Measurements from ENCODE around the gene ENPP4. TPM values are rescaled to one million over a fixed set of nuclear protein-coding genes. Genes with fewer than 3 reads are reported as not detected.

Gene ENPP4
- total RNA-seq, 1 donor from 2014 or later: 13.6 TPM

- Mint-ChIP-seq H3K9me3 (peaks cover 22% of the 10 kb centered on the region), H3K27me3 (peaks cover 4% of the 10 kb centered on the region), H3K4me1 (peaks cover 4% of the 10 kb centered on the region), H3K36me3 (ENCODE audit: low read depth) (peaks cover 10% of the 10 kb centered on the region), H3K27ac (no peak overlapping the region), H3K4me3 (no peak overlapping the region)
- TF ChIP-seq CTCF (IDR thresholded peaks at IDR 0.05): no peak
- POLR2A ChIA-PET: no interaction called here
- CTCF ChIA-PET: no interaction called here
- ATAC-seq (ENCODE audit: low read depth) (no peak), DNase-seq (no peak)
- intact Hi-C loops (cut with micrococcal nuclease): no loop called here
Observed at GRCh38 chr6:46095251-46095650, 34.5 kb upstream of the ENPP4 start.

GRCh38 chr6:46097366-46097765 lies 32.4 kb upstream of the ENPP4 start:
- Mint-ChIP-seq H3K4me1 (no peaks in the 10 kb centered on the region), H3K4me3 (no peak overlapping the region), H3K27ac (no peak overlapping the region), H3K9me3 (peaks cover 22% of the 10 kb centered on the region), H3K36me3 (ENCODE audit: low read depth) (peaks cover 10% of the 10 kb centered on the region), H3K27me3 (no peaks in the 10 kb centered on the region)
- no peak for TF ChIP-seq CTCF (IDR thresholded peaks at IDR 0.05)
- no peak for DNase-seq
- ChIA-PET POLR2A (no interaction called here), CTCF (interaction anchor here (1.3 kb wide), 1 partner anchor 313 kb away, joined by 3 read pairs; no protein-coding TSS in a partner anchor)
- intact Hi-C loops (cut with micrococcal nuclease): no loop called here
- ATAC-seq (ENCODE audit: low read depth): no peak

- Mint-ChIP-seq H3K9me3 (peaks cover 18% of the 10 kb centered on the region), H3K4me3 (no peak overlapping the region), H3K4me1 (peaks cover 1% of the 10 kb centered on the region), H3K27me3 (no peaks in the 10 kb centered on the region), H3K36me3 (ENCODE audit: low read depth) (peaks cover 10% of the 10 kb centered on the region), H3K27ac (no peak overlapping the region)
- intact Hi-C loops (cut with micrococcal nuclease): no loop called here
- DNase-seq (no peak), ATAC-seq (ENCODE audit: low read depth) (no peak)
- ChIA-PET POLR2A (interaction anchor here (0.6 kb wide), 1 partner anchor 20 kb away, joined by 3 read pairs; no protein-coding TSS in a partner anchor), CTCF (no interaction called here)
- TF ChIP-seq CTCF (IDR thresholded peaks at IDR 0.05): no peak
Observed at GRCh38 chr6:46098678-46099077, 31.1 kb upstream of the ENPP4 start.

GRCh38 chr6:46099952-46100351 lies 29.8 kb upstream of the ENPP4 start:
- CTCF ChIA-PET: no interaction called here
- no peak overlapping the region for H3K27ac Mint-ChIP-seq
- no peak for TF ChIP-seq CTCF (IDR thresholded peaks at IDR 0.05)
- peaks cover 10% of the 10 kb centered on the region for H3K9me3 Mint-ChIP-seq
- DNase-seq (no peak), ATAC-seq (ENCODE audit: low read depth) (no peak)
- H3K36me3 Mint-ChIP-seq (ENCODE audit: low read depth): peaks cover 11% of the 10 kb centered on the region
- H3K4me1 Mint-ChIP-seq: peaks cover 1% of the 10 kb centered on the region
- H3K4me3 Mint-ChIP-seq: no peak overlapping the region
- POLR2A ChIA-PET: no interaction called here
- H3K27me3 Mint-ChIP-seq: no peaks in the 10 kb centered on the region
- intact Hi-C loops (cut with micrococcal nuclease): no loop called here

GRCh38 chr6:46102123-46102522 lies 27.7 kb upstream of the ENPP4 start:
- ChIA-PET POLR2A (no interaction called here), CTCF (interaction anchor here (1.9 kb wide), 1 partner anchor 12 kb away, joined by 4 read pairs; no protein-coding TSS in a partner anchor)
- no peak for TF ChIP-seq CTCF (IDR thresholded peaks at IDR 0.05)
- Mint-ChIP-seq H3K36me3 (ENCODE audit: low read depth) (peaks cover 5% of the 10 kb centered on the region), H3K9me3 (peaks cover 3% of the 10 kb centered on the region), H3K4me1 (peaks cover 1% of the 10 kb centered on the region), H3K4me3 (no peak overlapping the region), H3K27ac (no peak overlapping the region), H3K27me3 (no peaks in the 10 kb centered on the region)
- intact Hi-C loops (cut with micrococcal nuclease): no loop called here
- DNase-seq (no peak), ATAC-seq (ENCODE audit: low read depth) (no peak)

Data from activated B cell treated with CpG ODN at 0.5 μM for 24 hours (primary cell).